SU-DHL-6 (cell line): ENCODE measurements around the gene VPS52.

Experiments
- H2AFZ ChIP-seq: fragments of 200-600 bp; sonication (generic); 2 replicates; pipeline ENCODE4 v1.6.1; 2014; ENCODE audit warnings: low read depth, mild to moderate bottlenecking, moderate library complexity, mixed read lengths, antibody characterized with exemption, low read length; ENCODE audit not compliant: severe bottlenecking
- H3F3A ChIP-seq: fragments of 200-600 bp; shearing (Covaris generic); 2 replicates; pipeline ENCODE4 v1.6.0; 2016; ENCODE audit warnings: antibody characterized with exemption, mild to moderate bottlenecking; ENCODE audit not compliant: insufficient read depth
- H3K27ac ChIP-seq: fragments of 200-600 bp; sonication (generic); 2 replicates; pipeline ENCODE4 v1.5.1; 2016; ENCODE audit warnings: low read depth, mild to moderate bottlenecking, low read length, moderate library complexity, mixed read lengths
- H3K27me3 ChIP-seq: fragments of 200-600 bp; sonication (generic), shearing (Covaris generic); 2 replicates; pipeline ENCODE4 v1.6.0; 2014; ENCODE audit warnings: mild to moderate bottlenecking, low read length
- H3K36me3 ChIP-seq: fragments of 200-600 bp; sonication (generic); 2 replicates; pipeline ENCODE4 v1.6.1; 2014; ENCODE audit warnings: mild to moderate bottlenecking, low read length, mixed read lengths
- H3K4me2 ChIP-seq: fragments of 300-600, 200-600 bp; shearing (Covaris generic), sonication (generic); 2 replicates; pipeline ENCODE4 v1.6.0; 2014; ENCODE audit warnings: low read length, low read depth, mild to moderate bottlenecking; ENCODE audit not compliant: poor library complexity, severe bottlenecking
- H3K4me3 ChIP-seq: fragments of 200-600 bp; sonication (generic); 2 replicates; pipeline ENCODE4 v1.5.1; 2014; ENCODE audit warnings: antibody characterized with exemption, low read length, mild to moderate bottlenecking, mixed read lengths; ENCODE audit not compliant: insufficient read depth, poor library complexity, severe bottlenecking
- H3K79me2 ChIP-seq: fragments of 200-600 bp; sonication (generic); 2 replicates; pipeline ENCODE4 v1.6.1; 2014; ENCODE audit warnings: mild to moderate bottlenecking, low read length, moderate library complexity; ENCODE audit not compliant: insufficient read depth
- H3K9ac ChIP-seq: fragments of 200-600 bp; sonication (generic); 2 replicates; pipeline ENCODE4 v1.7.0; 2014; ENCODE audit warnings: mild to moderate bottlenecking, low read length
- H3K9me2 ChIP-seq: fragments of 200-600 bp; sonication (generic); replicated peaks from 2 replicates; pipeline ENCODE4 v1.6.1; 2014; ENCODE audit warnings: low read length; ENCODE audit not compliant: insufficient read depth
- H3K9me3 ChIP-seq: fragments of 200-600 bp; sonication (generic); 2 replicates; pipeline ENCODE4 v1.6.1; 2014; ENCODE audit warnings: low read length, mixed read lengths; ENCODE audit not compliant: insufficient read depth
- H4K20me1 ChIP-seq: fragments of 200-600 bp; sonication (generic); 2 replicates; pipeline ENCODE4 v1.6.1; 2014; ENCODE audit warnings: low read depth, mild to moderate bottlenecking, antibody characterized with exemption, low read length, moderate library complexity, mixed read lengths
- CTCF ChIP-seq: fragments of 200-600 bp; sonication (generic); IDR thresholded peaks from one replicate; pipeline ENCODE4 v1.5.1; 2017; ENCODE audit warnings: antibody characterized with exemption, mild to moderate bottlenecking, low read length, moderate library complexity; ENCODE audit not compliant: insufficient read depth, poor library complexity, severe bottlenecking
- EZH2phosphoT487 ChIP-seq: fragments of 200-600 bp; sonication (generic), shearing (Covaris generic); conservative IDR thresholded peaks from 2 replicates; pipeline ENCODE4 v1.6.1; 2018; ENCODE audit warnings: mild to moderate bottlenecking, antibody characterized with exemption, low read length, moderate library complexity, mixed read lengths

Gene VPS52

GRCh38 chr6:33319939-33320314, 48.3 kb upstream of the VPS52 start:
- no peak overlapping the region for H2AFZ ChIP-seq
- no peak overlapping the region for H3K4me3 ChIP-seq
- peaks cover 21% of the 10 kb centered on the region for H3K36me3 ChIP-seq
- no peaks in the 10 kb centered on the region; the same call in 1 of the 2 replicates for H4K20me1 ChIP-seq
- no peaks in the 10 kb centered on the region for H3K9me3 ChIP-seq
- peak overlapping the region; percentile 45; the same call in 1 of the 2 replicates for H3K9ac ChIP-seq
- TF ChIP-seq CTCF (no peak), EZH2phosphoT487 (no peak)
- H3K4me2 ChIP-seq: peak overlapping the region; percentile 55
- H3K79me2 ChIP-seq: peaks cover 34% of the 10 kb centered on the region
- H3K9me2 ChIP-seq: no peaks in the 10 kb centered on the region
- H3K27ac ChIP-seq: peak overlapping the region; percentile 77; the same call in 1 of the 2 replicates
- no peaks in the 10 kb centered on the region for H3K27me3 ChIP-seq
- H3F3A ChIP-seq: peaks cover 50% of the 10 kb centered on the region

- Histone ChIP-seq H3K36me3 (peaks cover 21% of the 10 kb centered on the region), H3K9ac (peak overlapping the region; percentile 45), H3F3A (peaks cover 54% of the 10 kb centered on the region), H3K4me2 (peak overlapping the region; percentile 55), H4K20me1 (no peaks in the 10 kb centered on the region; the same call in 1 of the 2 replicates), H3K27ac (peak overlapping the region; percentile 77), H3K4me3 (peak overlapping the region; percentile 66), H3K27me3 (no peaks in the 10 kb centered on the region), H2AFZ (no peak overlapping the region), H3K79me2 (peaks cover 34% of the 10 kb centered on the region), H3K9me2 (no peaks in the 10 kb centered on the region), H3K9me3 (no peaks in the 10 kb centered on the region)
- TF ChIP-seq EZH2phosphoT487 (no peak), CTCF (no peak)
Observed at GRCh38 chr6:33318426-33319073, 46.9 kb upstream of the VPS52 start.

- no peaks in the 10 kb centered on the region for H3K9me3 ChIP-seq
- H3F3A ChIP-seq: peaks cover 57% of the 10 kb centered on the region
- H4K20me1 ChIP-seq: no peaks in the 10 kb centered on the region; the same call in 1 of the 2 replicates
- H3K4me3 ChIP-seq: peak within 1 kb of the TSS; percentile 66
- H3K9ac ChIP-seq: peak within 1 kb of the TSS; percentile 45
- peak within 1 kb of the TSS; percentile 77 for H3K27ac ChIP-seq
- H3K36me3 ChIP-seq: peaks cover 21% of the 10 kb centered on the region
- peak within 1 kb of the TSS; percentile 55 for H3K4me2 ChIP-seq
- TF ChIP-seq EZH2phosphoT487 (no peak), CTCF (no peak)
- H2AFZ ChIP-seq: peak within 1 kb of the TSS; percentile 1
- H3K9me2 ChIP-seq: no peaks in the 10 kb centered on the region
- H3K79me2 ChIP-seq: peaks cover 40% of the 10 kb centered on the region
- H3K27me3 ChIP-seq: no peaks in the 10 kb centered on the region
Observed at GRCh38 chr6:33317669-33318425, 46.2 kb upstream of the VPS52 start, which contains the start of gene ZBTB22. ZBTB22 (minus strand) TSS chr6:33317744; CDS start chr6:33316916, 828 bp downstream.
